ENCODE measurements around the gene SF3B3.
"Not testable (repeated sequence)": the region's sequence is repeated elsewhere in the genome, so short reads cannot be mapped to it uniquely, and the experiment has no call there.

The SF3B3 gene

DNA sequence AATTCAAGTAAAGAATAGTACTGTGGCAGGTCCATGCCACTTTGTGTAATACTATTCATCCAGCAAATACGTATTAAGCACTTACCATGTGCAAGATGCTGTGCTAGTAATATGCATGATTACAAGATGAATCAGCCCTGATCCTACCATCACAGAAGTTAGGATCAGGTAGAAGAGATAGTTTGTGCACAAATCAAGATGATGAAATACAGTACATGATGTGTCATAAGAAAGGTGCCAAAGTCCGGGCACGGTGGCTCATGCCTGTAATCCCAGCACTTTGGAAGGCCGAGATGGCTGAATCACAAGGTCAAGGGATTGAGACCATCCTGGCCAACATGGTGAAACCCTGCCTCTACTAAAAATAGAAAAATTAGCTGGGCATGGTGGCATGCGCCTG lies 11.2 kb upstream of the SF3B3 start:
- DNase-seq: no peak

DNA sequence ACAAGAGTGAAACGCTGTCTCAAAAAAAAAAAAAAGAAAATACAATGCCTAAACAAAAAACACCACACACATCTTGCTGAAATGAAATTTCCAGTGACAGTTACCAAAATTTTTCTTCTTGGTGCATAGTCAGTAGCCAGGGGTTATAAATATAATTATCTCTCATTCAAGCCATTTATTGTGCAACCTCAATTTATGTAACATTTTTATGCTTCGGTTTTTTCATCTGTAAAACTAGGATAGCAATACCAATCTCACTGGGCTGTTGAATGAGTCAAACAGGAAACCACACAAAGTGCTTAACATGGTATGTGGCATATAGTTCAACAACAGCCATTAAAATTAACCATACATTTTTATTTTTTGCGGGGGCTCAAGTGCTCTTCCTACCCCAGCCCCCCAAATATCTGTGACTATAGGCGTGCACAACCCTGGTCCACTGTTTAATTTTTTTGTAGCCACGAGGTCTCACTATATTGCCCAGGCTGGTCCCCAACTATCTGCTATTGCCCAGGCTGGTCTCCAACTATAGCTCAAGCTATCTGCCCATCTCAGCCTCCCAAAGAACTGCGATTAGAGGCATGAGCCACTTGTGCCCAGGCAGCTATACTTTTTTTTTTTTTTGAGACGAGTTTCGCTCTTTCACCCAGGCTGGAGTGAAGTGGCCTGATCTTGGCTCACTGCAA lies 2.9 kb upstream of the SF3B3 start:
- DNase-seq: peak; percentile 88

DNA sequence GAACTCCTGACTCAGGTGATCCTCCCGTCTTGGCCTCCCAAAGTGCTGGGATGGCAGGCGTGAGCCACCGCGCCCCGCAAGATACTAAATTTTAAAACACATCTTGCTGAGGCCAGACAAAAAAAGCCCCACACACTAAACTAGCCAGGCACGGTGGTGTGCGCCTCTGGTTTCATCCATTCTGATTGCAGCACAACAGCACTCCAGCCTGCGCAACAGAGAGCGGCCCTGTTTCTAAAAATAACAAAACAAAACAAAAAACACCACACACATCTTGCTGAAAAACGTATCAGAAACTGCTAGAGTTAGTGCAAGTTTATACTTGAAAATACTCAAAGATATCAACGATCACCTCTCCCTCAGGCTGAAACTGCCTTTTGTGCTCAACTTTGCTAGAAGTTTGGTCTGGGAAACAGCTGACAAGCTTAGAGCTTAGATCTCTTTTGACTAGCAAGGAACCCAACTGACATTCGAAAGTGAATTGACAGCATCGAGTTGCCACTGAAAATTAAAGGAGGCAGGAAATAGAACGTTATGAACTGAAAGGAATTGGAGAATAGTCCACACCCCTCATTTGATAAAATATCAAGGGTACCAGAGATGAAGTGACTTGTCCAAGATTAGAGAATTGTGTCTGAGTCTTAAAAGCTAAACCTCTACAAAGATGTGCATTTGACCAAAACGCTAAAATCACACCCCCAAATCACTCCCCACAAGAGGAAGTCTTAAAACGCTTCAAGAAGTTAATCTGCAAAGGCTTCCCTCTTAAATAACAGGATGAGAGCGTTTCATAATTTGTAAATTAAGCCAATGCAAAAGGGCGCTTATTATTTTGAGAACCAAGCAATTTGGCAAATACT lies 1.2 kb upstream of the SF3B3 start:
- peak; percentile 70 for DNase-seq

DNA sequence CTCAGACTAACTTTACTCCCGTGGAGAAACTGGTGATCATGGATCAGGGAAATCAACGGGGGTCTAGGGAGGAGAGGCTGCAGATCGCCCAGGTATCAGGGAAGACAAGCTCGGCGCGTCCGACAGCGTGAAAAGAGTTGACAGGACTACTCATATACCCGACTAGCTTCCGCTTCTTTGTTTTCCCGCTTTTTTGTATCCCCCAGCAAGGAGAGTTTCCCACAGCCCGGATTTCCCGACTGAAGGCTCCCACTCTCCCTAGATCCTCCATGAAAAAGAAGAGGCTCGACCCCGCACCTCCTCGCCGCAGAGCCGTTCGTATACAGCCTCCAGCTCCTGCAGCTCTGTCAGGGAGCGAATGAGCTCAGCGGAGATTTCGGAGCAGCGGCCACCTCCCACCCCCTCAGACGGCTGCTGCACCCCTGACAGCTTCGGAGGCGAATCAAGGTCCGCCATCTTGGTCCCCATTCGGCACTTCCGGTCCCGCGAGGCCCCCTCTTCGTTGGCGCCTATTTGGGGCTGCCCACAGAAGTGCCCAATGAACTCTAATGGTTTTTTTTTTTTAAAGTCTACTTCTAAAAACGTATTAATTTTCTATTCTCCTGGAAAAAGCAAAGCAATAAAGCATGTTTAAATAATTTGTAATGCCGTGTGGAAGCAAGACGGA lies 407 bp upstream of the SF3B3 start, which contains the start of gene COG4:
COG4 (minus strand) TSS at position 479 of the 667 bp plus-strand sequence; CDS start at position 468, 11 bp downstream.
- peak; percentile 94 for DNase-seq

- peak; percentile 24 for DNase-seq
These were observed 796 bp downstream of the SF3B3 start for GRCh38 chr16:70524399-70524825.

- DNase-seq: no peak
These were observed 2.8 kb downstream of the SF3B3 start for GRCh38 chr16:70526403-70526802.

GRCh38 chr16:70527315-70527996 lies 3.8 kb downstream of the SF3B3 start:
- DNase-seq: no peak

DNA sequence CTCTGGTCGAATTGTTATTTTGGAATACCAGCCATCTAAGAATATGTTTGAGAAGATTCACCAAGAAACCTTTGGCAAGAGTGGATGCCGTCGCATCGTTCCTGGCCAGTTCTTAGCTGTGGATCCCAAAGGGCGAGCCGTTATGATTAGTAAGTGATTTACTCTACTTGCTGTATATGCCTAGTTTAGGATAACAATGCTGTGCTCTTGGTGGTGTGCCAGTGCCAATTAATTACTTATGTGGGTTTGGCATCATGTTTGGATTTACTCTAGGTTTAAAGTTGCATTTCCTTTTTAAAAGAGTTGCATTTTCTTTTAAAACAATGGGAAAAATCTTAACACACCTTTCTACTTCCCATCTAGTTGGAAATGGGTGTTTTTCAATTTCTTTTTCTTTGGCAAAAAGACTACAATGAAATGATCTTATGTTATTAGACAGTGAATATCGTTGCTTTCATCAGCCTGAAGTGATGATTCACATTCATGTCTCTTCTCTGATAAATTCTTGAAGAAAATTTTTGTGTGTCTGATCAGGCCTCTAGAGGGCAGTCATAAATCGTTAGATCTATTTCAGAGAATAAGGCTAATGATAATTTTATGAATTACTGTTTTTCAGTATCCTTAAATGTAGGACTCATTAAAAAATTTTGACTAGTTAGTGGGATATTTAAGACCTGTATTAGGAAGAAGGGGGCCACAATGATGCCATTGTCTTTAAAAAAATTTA lies 5.6 kb downstream of the SF3B3 start:
- peak; percentile 44 for DNase-seq

DNA sequence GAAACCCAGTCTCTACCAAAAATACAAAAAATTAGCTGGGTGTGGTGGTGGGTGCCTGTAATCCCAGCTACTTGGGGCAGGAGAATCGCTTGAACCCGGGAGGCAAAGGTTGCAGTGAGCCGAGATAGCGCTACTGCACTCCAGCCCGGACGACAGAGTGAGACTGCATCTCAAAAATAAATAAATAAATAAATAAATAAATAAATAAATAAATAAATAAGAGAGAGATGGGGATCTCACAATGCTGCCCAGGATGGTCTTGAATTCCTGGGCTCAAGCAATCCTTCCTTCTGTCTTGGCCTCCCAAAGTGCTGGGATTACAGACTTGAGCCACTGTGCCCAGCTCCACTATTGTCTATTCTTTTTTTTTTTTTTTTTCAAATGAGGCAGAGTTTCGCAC lies 6.3 kb downstream of the SF3B3 start:
- DNase-seq: not testable (repeated sequence)

GRCh38 chr16:70534971-70535370 lies 11.4 kb downstream of the SF3B3 start:
- DNase-seq: no peak

- DNase-seq: no peak
These were observed 17.4 kb downstream of the SF3B3 start for GRCh38 chr16:70540994-70541393.

- DNase-seq: no peak
These were observed 20.9 kb downstream of the SF3B3 start for GRCh38 chr16:70544548-70544947.

DNA sequence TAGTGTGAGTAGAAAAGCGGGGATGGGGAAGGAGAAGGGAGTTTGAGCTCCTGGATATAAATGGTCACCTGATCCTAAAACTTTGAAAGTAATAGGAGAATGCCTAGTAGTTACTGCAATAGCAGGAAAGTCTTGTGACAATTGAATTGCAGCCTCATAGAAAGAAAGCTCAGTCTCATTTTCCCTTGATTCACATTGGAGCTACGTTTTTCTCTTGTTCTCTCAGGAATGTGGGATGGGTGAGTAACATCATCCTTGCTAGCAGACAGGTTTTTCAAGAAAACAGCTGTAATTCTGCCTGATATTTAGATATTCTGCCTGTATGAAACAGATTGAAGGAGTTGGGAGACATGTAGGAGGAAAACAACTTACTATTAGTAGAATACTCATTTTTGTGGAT lies 25.3 kb downstream of the SF3B3 start:
- DNase-seq: no peak

- DNase-seq: no peak
These were observed 26.5 kb downstream of the SF3B3 start for GRCh38 chr16:70550082-70550481.

DNA sequence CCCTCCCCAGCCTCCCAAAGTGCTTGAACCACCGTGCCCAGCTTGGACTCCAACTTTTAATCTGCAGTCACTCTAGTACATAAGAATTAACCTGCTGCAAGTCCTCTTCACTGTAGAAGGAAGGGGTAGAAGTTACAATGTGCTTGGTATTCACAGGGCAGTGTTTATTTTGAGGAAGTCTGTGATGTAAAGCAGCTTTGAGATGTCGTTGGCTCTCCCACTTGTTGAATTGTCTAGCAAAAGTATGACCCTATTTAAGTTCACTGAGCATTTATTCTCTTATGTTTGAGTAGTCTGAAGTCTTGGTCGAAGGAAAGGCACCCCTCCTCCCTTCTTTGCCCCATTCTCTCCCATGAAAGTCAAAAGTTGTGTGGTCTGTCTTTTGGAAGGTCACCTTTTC lies 28.2 kb downstream of the SF3B3 start:
- no peak for DNase-seq

DNA sequence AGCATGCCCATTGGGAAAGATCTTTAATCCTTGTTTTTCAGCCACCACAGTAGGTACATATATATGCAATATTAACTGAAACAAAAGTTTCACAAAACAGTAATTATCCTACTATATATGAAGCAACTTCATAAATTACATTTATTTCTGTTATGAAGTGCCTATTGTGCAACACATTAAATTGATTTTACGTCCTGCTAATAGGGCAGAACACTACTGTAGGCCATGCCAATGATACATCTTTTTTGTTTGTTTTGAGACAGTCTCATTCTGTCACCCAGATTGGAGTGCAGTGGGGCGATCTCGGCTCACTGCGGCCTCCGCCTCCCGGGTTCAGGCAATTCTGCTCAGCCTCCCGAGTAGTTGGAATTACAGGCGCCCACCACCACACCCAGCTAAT lies 29.1 kb downstream of the SF3B3 start:
- no peak for DNase-seq

DNA sequence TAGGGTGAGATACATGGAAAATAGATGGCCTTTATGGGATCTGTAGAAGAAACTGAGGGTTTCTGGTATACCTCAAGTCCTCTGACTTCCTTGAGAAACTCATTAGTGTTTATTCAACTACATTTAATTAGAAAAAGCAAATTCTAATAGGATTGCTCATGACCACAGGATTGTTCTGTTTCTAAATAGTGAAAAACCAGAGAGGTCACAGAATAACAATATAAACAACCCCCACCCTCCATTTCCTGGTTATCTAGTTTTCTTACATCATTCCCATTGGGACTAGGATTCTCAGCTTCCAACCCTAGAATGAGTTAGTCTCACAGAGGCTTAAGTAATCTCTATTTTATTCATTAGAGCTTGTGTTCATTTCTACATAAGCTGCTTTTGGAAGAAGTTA lies 30.0 kb downstream of the SF3B3 start:
- DNase-seq: no peak

- no peak for DNase-seq
These were observed 32.4 kb downstream of the SF3B3 start for GRCh38 chr16:70556063-70556462.

DNA sequence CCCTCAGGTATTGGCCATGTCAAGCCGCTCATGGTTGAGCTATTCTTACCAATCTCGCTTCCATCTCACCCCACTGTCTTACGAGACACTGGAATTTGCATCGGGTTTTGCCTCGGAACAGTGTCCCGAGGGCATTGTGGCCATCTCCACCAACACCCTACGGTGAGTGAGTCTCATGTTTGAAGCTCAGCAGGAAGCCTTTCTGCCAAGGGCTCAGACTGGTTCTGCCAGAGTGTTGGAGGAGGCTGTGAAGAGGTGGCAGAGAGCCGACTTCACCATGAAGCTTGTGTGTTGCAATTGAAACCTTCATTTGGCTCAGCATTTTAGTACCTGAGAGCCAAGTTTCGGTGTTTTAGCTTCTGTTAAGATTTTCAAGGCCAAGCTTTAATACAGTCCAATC lies 38.0 kb downstream of the SF3B3 start:
- DNase-seq: no peak

GRCh38 chr16:70563636-70564035 lies 40.0 kb downstream of the SF3B3 start:
- no peak for DNase-seq

DNA sequence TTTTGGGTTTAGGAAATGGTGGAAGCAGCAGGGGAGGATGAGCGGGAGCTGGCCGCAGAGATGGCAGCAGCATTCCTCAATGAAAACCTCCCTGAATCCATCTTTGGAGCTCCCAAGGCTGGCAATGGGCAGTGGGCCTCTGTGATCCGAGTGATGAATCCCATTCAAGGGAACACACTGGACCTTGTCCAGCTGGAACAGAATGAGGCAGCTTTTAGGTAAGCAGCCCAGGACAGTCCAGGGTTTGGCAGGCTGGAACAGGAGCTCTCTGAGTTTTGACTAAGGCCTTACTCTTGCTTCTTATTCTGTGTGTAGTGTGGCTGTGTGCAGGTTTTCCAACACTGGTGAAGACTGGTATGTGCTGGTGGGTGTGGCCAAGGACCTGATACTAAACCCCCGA lies 41.4 kb downstream of the SF3B3 start:
- no peak for DNase-seq

DNA sequence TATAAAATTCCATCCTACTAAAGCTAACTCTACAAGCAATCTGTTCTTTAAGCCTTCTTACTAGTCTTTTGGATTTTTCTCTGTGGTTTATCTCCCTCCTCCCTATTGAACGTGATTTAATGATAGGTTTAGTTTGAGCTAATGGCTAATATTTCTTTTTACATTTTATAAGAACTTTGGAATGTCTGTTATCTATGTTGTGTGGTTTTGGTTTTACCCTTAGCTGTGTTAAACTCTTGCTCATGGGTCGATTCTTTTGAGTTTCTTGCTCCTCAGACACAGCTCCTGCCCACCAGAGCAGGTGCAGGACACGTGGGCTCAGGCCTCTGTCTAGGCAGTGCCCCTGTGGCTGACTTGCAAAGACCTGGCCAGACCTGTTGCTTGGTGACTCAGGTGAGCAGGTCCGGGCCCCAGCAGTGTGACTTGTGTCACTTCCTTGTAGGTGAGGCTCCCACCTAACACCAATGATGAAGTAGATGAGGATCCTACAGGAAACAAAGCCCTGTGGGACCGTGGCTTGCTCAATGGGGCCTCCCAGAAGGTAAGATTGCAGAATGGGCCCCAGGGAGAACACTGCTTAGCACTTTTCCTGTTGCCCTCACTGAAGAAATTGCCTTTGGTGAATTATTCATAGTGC lies 45.1 kb downstream of the SF3B3 start:
- DNase-seq: no peak

Data from activated CD4-positive, alpha-beta T cell treated with anti-CD3 and anti-CD28 coated beads, Interleukin-10, Interleukin-2, amounts not matched to agents 100 ng/mL and 50 ng/mL, durations not matched to agents 16 hours and 8 hours (primary cell).